OCI-LY1 (cell line): ENCODE results near the gene USP15.

Source experiments
- H2AFZ ChIP-seq: fragments of 200-600 bp; sonication (generic), shearing (Covaris generic); 2 replicates; pipeline ENCODE4 v1.6.0; 2014; ENCODE audit warnings: antibody characterized with exemption, mild to moderate bottlenecking, low read length
- H3F3A ChIP-seq: fragments of 200-600 bp; sonication (generic), shearing (Covaris generic); 2 replicates; pipeline ENCODE4 v1.6.0; 2014; ENCODE audit warnings: mild to moderate bottlenecking, antibody characterized with exemption, low read length, moderate library complexity; ENCODE audit not compliant: insufficient read depth
- H3K27ac ChIP-seq: fragments of 200-600 bp; sonication (generic); 2 replicates; pipeline ENCODE4 v1.5.1; 2014; ENCODE audit warnings: low read length, mixed run types, mild to moderate bottlenecking, low read depth; ENCODE audit not compliant: poor library complexity, severe bottlenecking
- H3K27me3 ChIP-seq: fragments of 200-600 bp; sonication (generic); 2 replicates; pipeline ENCODE4 v1.6.0; 2014; ENCODE audit warnings: antibody characterized with exemption, mild to moderate bottlenecking, low read length, moderate library complexity; ENCODE audit not compliant: insufficient read depth
- H3K36me3 ChIP-seq: fragments of 200-600 bp; sonication (generic); 2 replicates; pipeline ENCODE4 v1.6.1; 2014; ENCODE audit warnings: mild to moderate bottlenecking, antibody characterized with exemption, low read length, moderate library complexity, mixed read lengths; ENCODE audit not compliant: insufficient read depth
- H3K4me1 ChIP-seq: fragments of 200-600 bp; sonication (generic); 2 replicates; pipeline ENCODE4 v1.5.1; 2014; ENCODE audit warnings: mild to moderate bottlenecking, low read length, moderate library complexity; ENCODE audit not compliant: insufficient read depth, severe bottlenecking
- H3K4me2 ChIP-seq: fragments of 200-600 bp; sonication (generic), shearing (Covaris generic); 2 replicates; pipeline ENCODE4 v1.6.1; 2014; ENCODE audit warnings: low read length
- H3K4me3 ChIP-seq: fragments of 200-600 bp; sonication (generic); 2 replicates; pipeline ENCODE4 v1.5.1; 2014; ENCODE audit warnings: low read length, low read depth, mild to moderate bottlenecking, mixed read lengths; ENCODE audit not compliant: poor library complexity, severe bottlenecking
- H3K79me2 ChIP-seq: fragments of 200-600 bp; shearing (Covaris generic); 2 replicates; pipeline ENCODE4 v1.6.1; 2016; ENCODE audit warnings: mixed run types, low read length, mixed read lengths; ENCODE audit not compliant: insufficient read depth
- H3K9ac ChIP-seq: fragments of 200-600 bp; sonication (generic), shearing (Covaris generic); 2 replicates; pipeline ENCODE4 v1.6.1; 2014; ENCODE audit warnings: mild to moderate bottlenecking, low read length, mixed read lengths
- H3K9me2 ChIP-seq: fragments of 200-600 bp; sonication (generic), shearing (Covaris generic); 2 replicates; pipeline ENCODE4 v1.6.1; 2014; ENCODE audit warnings: low read depth, mild to moderate bottlenecking, low read length, mixed read lengths
- H3K9me3 ChIP-seq: fragments of 200-600 bp; shearing (Covaris generic); 2 replicates; pipeline ENCODE4 v1.6.1; 2014; ENCODE audit warnings: low read length, mixed read lengths
- H4K20me1 ChIP-seq: fragments of 200-600 bp; sonication (generic), shearing (Covaris generic); 2 replicates; pipeline ENCODE4 v1.6.0; 2016; ENCODE audit warnings: mild to moderate bottlenecking, low read length; ENCODE audit not compliant: insufficient read depth
- EZH2 ChIP-seq: fragments of 200-600 bp; sonication (generic), shearing (Covaris generic); IDR thresholded peaks from 2 replicates; pipeline ENCODE4 v1.8.0; 2017; ENCODE audit warnings: borderline replicate concordance, mixed run types, mild to moderate bottlenecking, antibody characterized with exemption, low read length, moderate library complexity, mixed read lengths
- TF ChIP-seq, protein P1 (sequence below): fragments of 200-600 bp; sonication (generic), shearing (Covaris generic); IDR thresholded peaks from 2 replicates; pipeline ENCODE4 v1.5.1; 2017; ENCODE audit warnings: mild to moderate bottlenecking, antibody characterized with exemption, low read length, moderate library complexity, mixed read lengths

USP15 gene

GRCh38 chr12:62403031-62403430 is 142.8 kb downstream of the USP15 start:
- Histone ChIP-seq H3K9ac (no peak overlapping the region), H3K4me2 (no peak overlapping the region), H3K27ac (no peak overlapping the region), H3F3A (no peaks in the 10 kb centered on the region), H3K9me3 (no peaks in the 10 kb centered on the region), H4K20me1 (no peaks in the 10 kb centered on the region), H3K27me3 (no peaks in the 10 kb centered on the region), H3K4me1 (no peaks in the 10 kb centered on the region), H3K36me3 (peaks cover 74% of the 10 kb centered on the region), H3K4me3 (no peak overlapping the region), H3K79me2 (no peaks in the 10 kb centered on the region), H2AFZ (no peak overlapping the region), H3K9me2 (no peaks in the 10 kb centered on the region)
- TF ChIP-seq EZH2: no peak

DNA sequence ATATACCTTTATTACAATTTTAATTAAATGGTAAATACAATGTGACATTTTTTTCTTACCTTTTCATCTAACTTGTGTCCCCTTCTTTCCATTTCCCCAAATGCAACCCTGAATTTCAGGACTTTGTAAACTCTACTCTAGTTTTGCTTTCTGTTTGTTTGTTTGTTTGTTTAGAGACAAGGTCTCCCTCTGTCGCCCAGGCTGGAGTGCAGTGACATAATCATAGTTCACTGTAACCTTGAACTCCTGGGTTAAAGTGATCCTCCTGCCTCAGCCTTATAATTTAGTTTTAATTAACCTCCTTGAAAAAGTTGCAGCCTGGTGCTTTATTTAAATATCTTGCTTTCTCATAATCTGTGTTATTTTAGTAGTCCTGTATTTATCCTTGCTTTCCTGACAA is 147.4 kb downstream of the USP15 start:
- Histone ChIP-seq H2AFZ (no peak overlapping the region), H3K27ac (no peak overlapping the region), H3K9me2 (no peaks in the 10 kb centered on the region), H3K4me1 (no peaks in the 10 kb centered on the region), H3K36me3 (peaks cover 35% of the 10 kb centered on the region; the same call in 1 of the 2 replicates), H4K20me1 (no peaks in the 10 kb centered on the region), H3K4me3 (no peak overlapping the region), H3K9ac (no peak overlapping the region), H3K27me3 (no peaks in the 10 kb centered on the region), H3K9me3 (no peaks in the 10 kb centered on the region), H3K79me2 (no peaks in the 10 kb centered on the region), H3K4me2 (no peak overlapping the region), H3F3A (no peaks in the 10 kb centered on the region)
- TF ChIP-seq, protein P1, sequence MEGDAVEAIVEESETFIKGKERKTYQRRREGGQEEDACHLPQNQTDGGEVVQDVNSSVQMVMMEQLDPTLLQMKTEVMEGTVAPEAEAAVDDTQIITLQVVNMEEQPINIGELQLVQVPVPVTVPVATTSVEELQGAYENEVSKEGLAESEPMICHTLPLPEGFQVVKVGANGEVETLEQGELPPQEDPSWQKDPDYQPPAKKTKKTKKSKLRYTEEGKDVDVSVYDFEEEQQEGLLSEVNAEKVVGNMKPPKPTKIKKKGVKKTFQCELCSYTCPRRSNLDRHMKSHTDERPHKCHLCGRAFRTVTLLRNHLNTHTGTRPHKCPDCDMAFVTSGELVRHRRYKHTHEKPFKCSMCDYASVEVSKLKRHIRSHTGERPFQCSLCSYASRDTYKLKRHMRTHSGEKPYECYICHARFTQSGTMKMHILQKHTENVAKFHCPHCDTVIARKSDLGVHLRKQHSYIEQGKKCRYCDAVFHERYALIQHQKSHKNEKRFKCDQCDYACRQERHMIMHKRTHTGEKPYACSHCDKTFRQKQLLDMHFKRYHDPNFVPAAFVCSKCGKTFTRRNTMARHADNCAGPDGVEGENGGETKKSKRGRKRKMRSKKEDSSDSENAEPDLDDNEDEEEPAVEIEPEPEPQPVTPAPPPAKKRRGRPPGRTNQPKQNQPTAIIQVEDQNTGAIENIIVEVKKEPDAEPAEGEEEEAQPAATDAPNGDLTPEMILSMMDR: no peak
- TF ChIP-seq EZH2: no peak

- H2AFZ ChIP-seq: no peak overlapping the region
- H3K27ac ChIP-seq: no peak overlapping the region
- H3K4me2 ChIP-seq: no peak overlapping the region
- H3K36me3 ChIP-seq: peaks cover 21% of the 10 kb centered on the region; the same call in 1 of the 2 replicates
- H3K4me3 ChIP-seq: no peak overlapping the region
- no peaks in the 10 kb centered on the region for H4K20me1 ChIP-seq
- H3K79me2 ChIP-seq: no peaks in the 10 kb centered on the region
- no peak overlapping the region for H3K9ac ChIP-seq
- H3K4me1 ChIP-seq: no peaks in the 10 kb centered on the region
- no peaks in the 10 kb centered on the region for H3K9me3 ChIP-seq
- TF ChIP-seq EZH2: no peak
- TF ChIP-seq, protein P1: no peak
- no peaks in the 10 kb centered on the region for H3K9me2 ChIP-seq
- H3F3A ChIP-seq: no peaks in the 10 kb centered on the region
- H3K27me3 ChIP-seq: no peaks in the 10 kb centered on the region
These were observed 148.9 kb downstream of the USP15 start for GRCh38 chr12:62409068-62409467.

DNA sequence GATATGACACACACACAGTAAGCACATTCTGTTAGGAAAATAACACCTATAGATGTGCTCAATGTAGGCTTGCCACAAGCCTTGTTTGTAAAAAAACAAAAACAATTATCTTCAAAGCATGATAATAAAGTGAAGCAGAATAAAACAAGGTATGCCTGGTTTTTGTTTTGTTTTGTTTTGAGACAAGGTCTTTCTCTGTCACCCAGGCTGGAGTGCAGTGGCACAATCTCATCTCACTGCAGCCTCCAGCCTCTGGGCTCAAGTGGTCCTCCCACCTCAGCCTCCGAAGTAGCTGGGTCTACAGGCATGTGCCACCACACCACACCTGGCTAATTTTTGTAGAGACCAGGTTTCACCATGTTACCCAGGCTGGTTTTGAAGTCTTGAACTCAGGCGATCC is 154.0 kb downstream of the USP15 start:
- H3K27me3 ChIP-seq: no peaks in the 10 kb centered on the region
- no peak overlapping the region for H3K4me2 ChIP-seq
- no peak overlapping the region for H3K9ac ChIP-seq
- TF ChIP-seq, protein P1: no peak
- no peak for TF ChIP-seq EZH2
- H3K27ac ChIP-seq: no peak overlapping the region
- H3F3A ChIP-seq: no peaks in the 10 kb centered on the region
- H3K9me2 ChIP-seq: no peaks in the 10 kb centered on the region
- no peaks in the 10 kb centered on the region for H3K79me2 ChIP-seq
- no peak overlapping the region for H3K4me3 ChIP-seq
- H2AFZ ChIP-seq: no peak overlapping the region
- H3K4me1 ChIP-seq: no peaks in the 10 kb centered on the region
- no peaks in the 10 kb centered on the region for H4K20me1 ChIP-seq
- H3K9me3 ChIP-seq: no peaks in the 10 kb centered on the region; the same call in 1 of the 2 replicates
- H3K36me3 ChIP-seq: no peaks in the 10 kb centered on the region
